VCaP (cell line): ENCODE measurements around the gene ZPBP2.
"Not testable (repeated sequence)": the region's sequence is repeated elsewhere in the genome, so short reads cannot be mapped to it uniquely, and the experiment has no call there.

Experiments used
- H3K27ac ChIP-seq: fragments of 450-650 bp; 2 replicates; pipeline ENCODE4 v1.5.1; 2017
- CTCF ChIP-seq: fragments of 450-650 bp; conservative IDR thresholded peaks from 2 replicates; pipeline ENCODE4 v1.5.1; 2017; ENCODE audit warnings: mild to moderate bottlenecking, moderate library complexity

Gene ZPBP2

GRCh38 chr17:39870776-39871175, 2.8 kb downstream of the ZPBP2 start:
- no peak overlapping the region for H3K27ac ChIP-seq
- TF ChIP-seq CTCF: no peak

DNA sequence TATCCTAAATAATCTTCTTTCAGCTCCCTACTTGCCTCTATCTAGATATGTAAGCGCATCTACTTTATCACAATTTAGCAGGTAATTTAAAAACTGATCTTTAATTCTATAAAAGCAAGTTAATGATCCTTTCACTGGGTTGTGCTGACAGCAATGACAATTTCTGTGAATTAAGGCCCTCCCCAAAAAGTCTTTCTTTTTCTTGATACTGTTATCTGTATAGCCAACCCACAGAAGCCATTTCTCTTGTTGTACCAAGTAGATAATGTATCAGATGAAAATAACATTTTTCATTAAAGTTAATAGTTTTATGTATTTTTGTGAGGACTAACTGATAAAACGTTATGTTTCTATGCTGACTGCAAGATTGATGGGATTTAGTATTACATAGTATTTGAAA, 3.8 kb downstream of the ZPBP2 start:
- TF ChIP-seq CTCF: no peak
- H3K27ac ChIP-seq: no peak overlapping the region

GRCh38 chr17:39872751-39873150, 4.7 kb downstream of the ZPBP2 start:
- TF ChIP-seq CTCF: peak; percentile 66
- H3K27ac ChIP-seq: peak overlapping the region; percentile 19; the same call in 1 of the 2 replicates

DNA sequence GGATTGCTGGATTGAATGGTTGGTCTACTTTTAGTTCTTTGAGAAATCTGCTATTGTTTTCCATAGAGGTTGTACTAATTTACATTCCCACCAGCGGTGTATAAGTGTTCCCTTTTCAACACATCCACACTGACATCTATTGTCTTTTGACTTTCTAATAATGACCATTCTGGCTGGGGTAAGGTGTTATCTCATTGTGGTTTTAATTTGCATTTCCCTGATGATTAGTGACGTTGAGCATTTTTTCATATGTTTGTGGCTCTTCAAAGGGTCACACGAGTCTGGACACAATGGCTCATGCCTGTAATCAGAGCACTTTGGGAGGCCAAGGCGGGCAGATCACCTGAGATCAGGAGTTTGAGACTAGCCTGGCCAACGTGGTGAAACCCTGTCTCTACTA, 18.1 kb downstream of the ZPBP2 start:
- H3K27ac ChIP-seq: not testable (repeated sequence)

GRCh38 chr17:39887078-39887477, 19.1 kb downstream of the ZPBP2 start:
- no peak for TF ChIP-seq CTCF
- no peak overlapping the region for H3K27ac ChIP-seq

- TF ChIP-seq CTCF: no peak
- peak overlapping the region; percentile 80 for H3K27ac ChIP-seq
Measured at GRCh38 chr17:39889200-39889599, 21.2 kb downstream of the ZPBP2 start.

DNA sequence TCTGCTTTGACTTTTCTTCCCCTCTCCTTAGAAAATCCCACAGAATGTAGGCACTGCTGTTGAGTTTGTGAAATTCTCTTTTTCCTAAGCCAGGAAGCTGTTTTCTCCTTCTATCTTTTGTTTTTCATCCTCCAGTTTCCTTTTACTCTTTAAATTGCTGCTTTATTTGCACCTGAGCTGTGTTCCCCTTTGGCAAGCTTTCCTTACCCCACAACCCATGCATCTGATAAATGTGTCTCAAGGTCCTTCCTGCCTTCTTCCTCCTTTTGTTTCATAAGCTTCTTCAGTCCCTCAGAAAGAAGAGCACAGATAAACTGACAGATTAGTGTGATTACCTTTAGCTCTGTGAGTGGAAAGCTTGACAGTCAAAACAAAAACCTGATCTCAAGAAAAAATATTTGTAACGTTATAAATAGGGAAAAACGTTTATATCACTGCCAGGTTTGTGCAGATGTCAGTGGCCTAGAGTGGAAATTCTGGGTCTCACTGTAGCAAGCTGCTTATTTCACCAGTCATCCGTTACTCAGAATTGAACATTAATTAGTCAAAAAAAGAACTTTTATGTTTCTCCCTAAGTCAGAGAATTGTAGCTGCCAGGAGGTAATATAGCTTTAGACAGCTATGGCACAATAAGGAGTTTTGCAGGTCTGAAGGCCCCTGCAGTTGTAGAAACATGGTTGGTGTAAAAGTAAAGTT, 26.8 kb downstream of the ZPBP2 start:
- no peak overlapping the region for H3K27ac ChIP-seq
- no peak for TF ChIP-seq CTCF

GRCh38 chr17:39898088-39898487, 30.1 kb downstream of the ZPBP2 start:
- TF ChIP-seq CTCF: no peak
- no peak overlapping the region for H3K27ac ChIP-seq
